ENCODE results near the gene CDKN2AIPNL.

CDKN2AIPNL gene

GRCh38 chr5:134437847-134438581, 26.3 kb upstream of the CDKN2AIPNL start:
- no peak for DNase-seq (ENCODE audit: extremely low read depth, insufficient read length)
- TF ChIP-seq, protein P1, sequence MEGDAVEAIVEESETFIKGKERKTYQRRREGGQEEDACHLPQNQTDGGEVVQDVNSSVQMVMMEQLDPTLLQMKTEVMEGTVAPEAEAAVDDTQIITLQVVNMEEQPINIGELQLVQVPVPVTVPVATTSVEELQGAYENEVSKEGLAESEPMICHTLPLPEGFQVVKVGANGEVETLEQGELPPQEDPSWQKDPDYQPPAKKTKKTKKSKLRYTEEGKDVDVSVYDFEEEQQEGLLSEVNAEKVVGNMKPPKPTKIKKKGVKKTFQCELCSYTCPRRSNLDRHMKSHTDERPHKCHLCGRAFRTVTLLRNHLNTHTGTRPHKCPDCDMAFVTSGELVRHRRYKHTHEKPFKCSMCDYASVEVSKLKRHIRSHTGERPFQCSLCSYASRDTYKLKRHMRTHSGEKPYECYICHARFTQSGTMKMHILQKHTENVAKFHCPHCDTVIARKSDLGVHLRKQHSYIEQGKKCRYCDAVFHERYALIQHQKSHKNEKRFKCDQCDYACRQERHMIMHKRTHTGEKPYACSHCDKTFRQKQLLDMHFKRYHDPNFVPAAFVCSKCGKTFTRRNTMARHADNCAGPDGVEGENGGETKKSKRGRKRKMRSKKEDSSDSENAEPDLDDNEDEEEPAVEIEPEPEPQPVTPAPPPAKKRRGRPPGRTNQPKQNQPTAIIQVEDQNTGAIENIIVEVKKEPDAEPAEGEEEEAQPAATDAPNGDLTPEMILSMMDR (IDR thresholded peaks at IDR 0.05; ENCODE audit: insufficient read depth, low read length, poor library complexity, severe bottlenecking), result no peak

DNA sequence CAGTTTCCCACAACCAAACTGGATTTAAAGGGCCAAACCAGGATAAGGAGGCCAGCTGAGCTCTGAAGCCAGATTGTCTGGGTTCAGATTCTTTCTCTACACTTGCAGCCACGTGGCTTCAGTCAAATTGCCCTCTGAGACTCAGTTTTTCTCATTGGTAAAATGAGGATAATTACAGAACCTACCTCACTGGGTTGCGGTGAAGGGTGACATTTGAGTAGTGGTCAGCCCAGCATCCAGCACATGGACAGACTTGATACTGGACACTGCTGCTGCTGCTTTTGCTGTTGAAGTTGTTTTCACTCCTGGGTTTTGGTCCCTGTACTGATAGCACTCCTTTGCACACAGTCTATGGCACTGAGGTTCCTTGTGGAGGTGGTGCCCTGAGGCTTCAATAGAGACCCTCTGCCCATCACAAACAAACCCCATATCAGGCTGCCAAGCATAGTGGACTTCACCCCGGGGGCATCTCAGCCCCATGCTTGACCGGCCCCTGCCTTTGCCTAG, 25.7 kb upstream of the CDKN2AIPNL start:
- H3K4me3 ChIP-seq (replicated peaks; ENCODE audit: low read depth, low read length), result no peak overlapping the region
- DNase-seq (ENCODE audit: extremely low read depth, insufficient read length), result no peak
- no peaks in the 10 kb centered on the region for H3K36me3 ChIP-seq (ENCODE audit: control insufficient read depth, insufficient read depth, low read length)
- H3K27me3 ChIP-seq (replicated peaks; ENCODE audit: control insufficient read depth, insufficient read depth, low read length), result no peaks in the 10 kb centered on the region
- TF ChIP-seq, protein P1 (IDR thresholded peaks at IDR 0.05; ENCODE audit: insufficient read depth, low read length, poor library complexity, severe bottlenecking), result no peak

More at GRCh38 chr5:134437847-134438581, 26.3 kb upstream of the CDKN2AIPNL start:
- Histone ChIP-seq H3K36me3 (ENCODE audit: control insufficient read depth, insufficient read depth, low read length) (no peaks in the 10 kb centered on the region), H3K4me3 (replicated peaks; ENCODE audit: low read depth, low read length) (no peak overlapping the region), H3K27me3 (replicated peaks; ENCODE audit: control insufficient read depth, insufficient read depth, low read length) (no peaks in the 10 kb centered on the region)

- Histone ChIP-seq H3K36me3 (ENCODE audit: control insufficient read depth, insufficient read depth, low read length) (no peaks in the 10 kb centered on the region), H3K4me3 (replicated peaks; ENCODE audit: low read depth, low read length) (peak overlapping the region; percentile 22; the same call in 1 of the 2 replicates), H3K27me3 (replicated peaks; ENCODE audit: control insufficient read depth, insufficient read depth, low read length) (no peaks in the 10 kb centered on the region)
- peak; percentile 70 for DNase-seq (ENCODE audit: extremely low read depth, insufficient read length)
- TF ChIP-seq, protein P1 (IDR thresholded peaks at IDR 0.05; ENCODE audit: insufficient read depth, low read length, poor library complexity, severe bottlenecking), result no peak
These were observed 25.1 kb upstream of the CDKN2AIPNL start for GRCh38 chr5:134436523-134437339.

DNA sequence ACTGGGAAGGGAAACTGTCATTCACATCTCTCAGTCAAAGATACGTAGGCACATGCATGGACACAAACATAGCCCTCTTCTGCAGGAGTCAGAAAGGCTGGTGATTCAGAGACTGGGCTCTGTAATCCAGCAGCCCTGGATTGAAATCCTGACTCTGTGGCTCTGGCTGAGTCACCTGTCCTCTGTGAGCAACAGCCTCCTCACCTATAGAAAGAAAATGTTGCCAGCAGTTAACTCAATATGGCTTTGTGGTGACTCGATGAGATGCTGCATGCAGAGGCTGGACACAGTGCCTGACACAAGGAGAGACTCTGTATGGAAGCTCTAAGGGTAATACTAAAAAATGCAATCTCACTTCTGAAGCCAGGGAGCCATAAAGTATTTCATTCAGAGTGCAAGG, 23.9 kb upstream of the CDKN2AIPNL start:
- no peaks in the 10 kb centered on the region for H3K36me3 ChIP-seq (ENCODE audit: control insufficient read depth, insufficient read depth, low read length)
- TF ChIP-seq, protein P1 (IDR thresholded peaks at IDR 0.05; ENCODE audit: insufficient read depth, low read length, poor library complexity, severe bottlenecking), result no peak
- DNase-seq (ENCODE audit: extremely low read depth, insufficient read length), result no peak
- no peaks in the 10 kb centered on the region for H3K27me3 ChIP-seq (replicated peaks; ENCODE audit: control insufficient read depth, insufficient read depth, low read length)
- no peak overlapping the region for H3K4me3 ChIP-seq (replicated peaks; ENCODE audit: low read depth, low read length)

- TF ChIP-seq, protein P1 (IDR thresholded peaks at IDR 0.05; ENCODE audit: insufficient read depth, low read length, poor library complexity, severe bottlenecking), result peak; percentile 1
- Histone ChIP-seq H3K27me3 (replicated peaks; ENCODE audit: control insufficient read depth, insufficient read depth, low read length) (no peaks in the 10 kb centered on the region), H3K4me3 (replicated peaks; ENCODE audit: low read depth, low read length) (no peak overlapping the region), H3K36me3 (ENCODE audit: control insufficient read depth, insufficient read depth, low read length) (no peaks in the 10 kb centered on the region)
- DNase-seq (ENCODE audit: extremely low read depth, insufficient read length), result no peak
These were observed 21.1 kb upstream of the CDKN2AIPNL start for GRCh38 chr5:134432677-134433359.
